HT-29 (cell line): ENCODE measurements around the gene EIF2S3. TPM values are rescaled to one million over a fixed set of nuclear protein-coding genes. Genes with fewer than 3 reads are reported as not detected.
"Not testable (repeated sequence)": the region's sequence is repeated elsewhere in the genome, so short reads cannot be mapped to it uniquely, and the experiment has no call there.

ENCODE experiments used
- DNase-seq: peaks from one replicate; pipeline ENCODE4 v3.0.0-alpha.2; 2015; ENCODE audit warnings: low spot score
- total RNA-seq: library from RNA; depleted of rRNA; stranded (reverse); fragments of >200 nt; shearing (Covaris generic); gene quantifications from 2 replicates; pipeline ENCODE4 v1.2.3, GENCODE V29; 2014; rRNA removed

Gene EIF2S3
- total RNA-seq = 89.8 and 95.2 TPM in 2 replicates

GRCh38 chrX:24054182-24055042 is at the start of gene EIF2S3:
TSS of gene EIF2S3 (plus strand) at chrX:24054956. CDS start at chrX:24054969, 13 bp downstream.
- peak; percentile 89 for DNase-seq

GRCh38 chrX:24005028-24005427 is 49.7 kb upstream of the EIF2S3 start:
- DNase-seq = no peak

DNA sequence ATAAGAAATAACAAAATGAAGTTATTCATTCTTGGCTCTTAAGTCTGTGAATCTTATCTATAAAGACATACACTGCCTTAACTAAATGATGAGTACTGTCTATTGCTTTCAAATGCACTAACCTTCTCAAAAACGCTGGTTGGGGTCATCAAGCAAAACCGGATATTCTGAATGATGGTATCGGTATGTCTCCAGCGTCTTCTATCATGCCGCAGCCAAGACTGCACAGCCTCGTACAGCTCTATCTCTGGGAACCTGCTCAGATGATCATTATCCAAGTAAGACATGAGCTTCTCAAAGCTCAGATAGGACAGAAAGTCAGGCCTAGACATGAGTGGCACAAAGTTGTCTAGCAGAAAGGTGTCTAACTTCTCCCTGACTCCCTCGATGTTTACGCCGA is 48.9 kb upstream of the EIF2S3 start:
- no peak for DNase-seq

DNA sequence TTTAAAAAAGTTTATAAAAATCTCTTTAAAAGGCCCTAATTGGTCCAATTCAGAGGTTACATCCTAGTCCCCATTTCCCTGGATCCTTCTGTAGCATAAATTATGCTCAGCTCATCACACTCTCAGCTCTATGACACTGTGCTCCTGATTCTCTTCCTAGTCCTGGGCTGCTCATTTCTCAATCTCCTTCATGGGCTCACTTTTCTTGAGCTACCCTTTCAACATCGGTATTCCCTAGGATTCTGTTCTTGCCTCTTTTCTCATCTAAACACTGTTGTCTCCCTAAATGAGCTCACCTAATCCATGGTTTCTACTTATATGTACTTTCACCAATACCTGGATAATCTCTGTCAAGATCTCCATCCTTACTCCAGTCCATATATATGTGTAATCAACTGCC is 42.5 kb upstream of the EIF2S3 start:
- DNase-seq = no peak

DNA sequence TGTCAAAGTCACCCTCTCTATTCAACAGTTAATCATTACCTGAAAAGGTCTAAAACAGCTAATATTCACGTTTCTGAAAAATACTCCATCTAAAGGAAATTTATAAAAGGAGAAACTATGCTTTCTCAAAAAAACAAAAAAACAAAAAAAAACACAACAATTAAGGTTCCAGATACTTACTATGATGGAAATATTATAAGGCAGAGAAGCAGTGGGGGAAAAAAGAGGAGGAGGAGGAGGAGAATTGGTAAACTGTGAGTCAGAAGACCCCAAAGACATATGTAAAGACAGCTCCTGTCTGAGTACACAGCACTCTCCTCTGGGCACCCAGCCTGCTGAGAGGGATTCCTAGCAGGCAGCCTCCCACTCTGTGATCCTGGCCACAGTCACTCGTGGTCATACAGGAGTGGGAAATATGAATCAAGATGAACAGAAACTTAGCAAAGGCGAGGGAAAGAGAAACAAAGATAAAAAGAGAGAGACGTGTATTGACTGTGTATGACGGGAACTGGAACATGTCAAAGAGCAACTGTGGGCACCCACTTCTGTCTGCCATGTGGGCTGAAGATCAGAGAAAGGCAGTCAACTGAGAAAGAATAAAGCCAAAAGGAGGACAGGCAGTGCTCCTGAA is 40.3 kb upstream of the EIF2S3 start:
- no peak for DNase-seq

GRCh38 chrX:24017674-24018073 is 37.1 kb upstream of the EIF2S3 start:
- no peak for DNase-seq

DNA sequence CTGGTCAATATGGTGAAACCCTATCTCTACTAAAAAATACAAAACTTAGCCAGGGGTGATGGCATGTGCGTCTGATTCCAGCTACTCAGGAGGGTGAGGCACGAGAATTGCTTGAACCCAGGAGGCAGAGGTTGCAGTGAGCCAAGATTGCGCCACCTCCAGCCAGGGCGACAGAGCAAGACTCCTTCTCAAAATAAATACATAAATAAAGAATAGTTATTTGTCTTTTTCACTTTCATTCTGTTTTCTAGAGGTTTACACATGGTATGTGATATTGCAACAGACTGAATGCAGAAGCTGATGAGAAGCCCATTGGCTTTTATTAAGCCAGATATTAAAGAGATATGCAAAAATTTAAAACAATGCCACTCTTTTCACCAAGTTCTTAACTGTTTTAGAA is 35.9 kb upstream of the EIF2S3 start:
- no peak for DNase-seq

GRCh38 chrX:24019448-24019847 is 35.3 kb upstream of the EIF2S3 start:
- no peak for DNase-seq

GRCh38 chrX:24020306-24020876 is 34.4 kb upstream of the EIF2S3 start:
- no peak for DNase-seq

GRCh38 chrX:24023544-24023943 is 31.2 kb upstream of the EIF2S3 start:
- no peak for DNase-seq

DNA sequence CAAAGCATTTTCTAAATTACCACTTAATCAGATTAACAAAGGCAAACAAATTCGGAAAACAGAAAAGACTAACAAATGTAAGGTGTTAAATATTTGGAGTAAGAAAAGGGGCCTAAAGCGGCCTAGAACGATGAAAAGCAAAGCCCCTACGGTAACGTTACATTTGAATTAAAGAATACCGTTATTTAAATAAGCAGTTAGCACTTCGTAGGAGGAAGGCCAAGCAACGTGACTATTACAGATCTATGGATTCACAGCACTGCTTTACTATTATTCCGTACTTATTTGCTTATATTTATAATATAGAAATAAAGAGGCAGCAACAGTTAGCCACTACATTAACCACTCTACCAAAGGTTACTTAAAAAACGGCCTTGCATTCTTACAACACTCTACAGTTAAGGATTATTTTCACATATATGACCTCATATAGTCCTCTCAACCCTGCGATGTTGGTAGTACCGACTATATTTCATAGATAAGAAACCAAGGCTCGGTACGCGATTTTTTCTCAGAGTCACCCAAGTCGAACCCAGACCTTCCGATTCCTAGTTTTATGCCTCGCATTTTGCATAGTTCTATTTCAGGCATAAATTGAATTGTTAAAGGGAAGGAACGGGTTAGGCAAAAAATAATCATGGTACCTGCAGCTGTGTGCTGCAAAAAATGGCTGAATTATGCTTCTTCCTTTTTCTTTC is 30.6 kb upstream of the EIF2S3 start:
- DNase-seq = peak; percentile 22

- DNase-seq = peak; percentile 47
Measured at GRCh38 chrX:24024819-24025740, 29.7 kb upstream of the EIF2S3 start.

GRCh38 chrX:24025741-24026403 is 28.9 kb upstream of the EIF2S3 start:
- DNase-seq = peak; percentile 11

- DNase-seq = no peak
Measured at GRCh38 chrX:24026432-24026831, 28.3 kb upstream of the EIF2S3 start.

DNA sequence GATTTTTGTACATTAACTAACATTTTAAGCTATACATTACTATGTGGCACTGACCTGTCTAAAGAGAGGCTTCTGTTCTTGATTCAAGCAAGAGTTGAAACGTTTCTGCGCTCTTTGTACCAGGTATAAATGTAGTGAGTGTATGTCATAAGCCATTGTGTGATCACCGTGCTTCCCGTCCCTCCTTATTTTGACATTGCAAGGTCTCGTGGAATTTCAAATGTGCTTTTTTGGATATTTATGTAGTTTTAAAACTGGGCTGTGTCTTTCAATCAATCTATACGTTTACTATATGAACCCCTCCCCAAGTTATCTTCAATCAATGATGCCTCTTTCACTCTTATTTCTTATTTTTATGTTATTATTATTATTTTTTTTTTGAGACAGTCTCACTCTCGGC is 27.7 kb upstream of the EIF2S3 start, which contains the start of gene KLHL15:
KLHL15 (minus strand) TSS at position 101 of the 400 bp plus-strand sequence. CDS start 20,493 bp downstream, outside the sequence.
- DNase-seq = no peak

DNA sequence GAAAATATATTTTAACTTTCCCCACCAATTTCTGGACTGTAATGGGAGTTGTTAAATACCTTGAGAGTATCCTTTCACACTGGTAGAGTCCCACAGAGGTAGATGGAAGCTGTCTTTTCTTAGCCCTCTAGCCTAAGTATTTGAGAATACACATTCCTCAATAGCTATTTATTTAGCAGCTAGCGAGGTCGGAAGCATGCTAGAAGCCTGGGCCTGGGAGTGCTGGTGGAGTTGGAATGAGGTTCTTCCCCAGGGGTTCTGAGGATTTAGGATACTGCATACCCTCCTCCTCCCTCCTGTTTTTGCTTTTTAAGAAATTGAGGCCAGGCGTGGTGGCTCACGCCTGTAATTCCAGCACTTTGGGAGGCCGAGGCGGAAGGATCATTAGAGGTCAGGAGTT is 26.8 kb upstream of the EIF2S3 start:
- DNase-seq = no peak

DNA sequence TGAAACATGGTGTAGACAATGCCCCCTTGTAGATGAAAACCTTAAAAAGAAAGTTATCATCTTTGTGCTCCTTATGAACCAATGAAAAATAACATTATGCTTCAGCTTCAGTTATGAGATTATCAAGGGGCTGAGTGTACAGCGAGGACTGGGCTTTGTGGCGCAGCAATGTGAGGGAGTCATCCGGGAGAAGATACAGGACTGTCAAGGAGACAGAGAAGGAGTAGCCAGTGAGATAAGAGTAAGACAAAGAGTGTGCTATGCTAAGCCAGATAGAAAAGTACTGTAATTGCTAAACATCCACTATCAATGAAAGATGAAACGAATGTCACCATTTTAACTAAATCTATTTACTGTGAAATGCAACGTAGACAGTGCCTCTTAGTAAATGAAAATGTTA is 24.2 kb upstream of the EIF2S3 start:
- DNase-seq = no peak

DNA sequence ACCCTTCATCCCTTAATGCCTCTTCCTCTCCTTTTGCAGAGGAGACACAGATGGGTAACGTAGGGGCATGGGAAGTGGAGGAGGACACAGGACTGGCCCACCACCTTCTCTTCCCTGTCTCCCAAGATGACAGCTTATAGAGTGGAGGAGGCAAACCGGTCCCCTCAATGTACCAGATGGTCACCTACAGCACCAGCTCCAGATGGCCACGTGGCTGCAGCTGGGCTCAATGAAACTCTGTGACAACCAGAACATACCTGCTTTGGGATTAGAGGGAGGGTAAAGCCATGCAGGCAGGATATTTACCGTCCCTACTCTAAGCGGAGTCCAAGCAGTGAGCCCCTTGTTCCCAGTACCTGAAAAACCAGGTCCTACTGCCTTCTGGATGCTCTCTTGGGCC is 20.3 kb upstream of the EIF2S3 start:
- no peak for DNase-seq

DNA sequence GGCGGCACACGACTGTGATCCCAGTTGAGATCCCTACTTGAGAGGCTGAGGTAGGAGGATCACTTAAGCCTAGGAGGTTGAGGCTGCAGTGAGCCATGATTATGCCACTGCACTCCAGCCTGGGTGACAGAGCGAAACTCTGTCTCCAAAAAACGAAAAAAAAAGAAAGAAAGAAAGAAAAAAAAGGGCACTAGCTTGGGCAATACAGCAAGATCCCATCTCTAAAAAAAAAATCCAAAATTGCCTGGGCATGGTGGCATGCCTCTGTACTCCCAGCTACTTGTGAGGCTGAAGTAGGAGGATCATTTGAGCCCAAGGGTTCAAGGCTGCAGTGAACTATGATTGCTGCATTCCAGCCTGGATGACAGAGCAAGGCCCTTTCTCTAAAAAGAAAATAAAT is 17.0 kb upstream of the EIF2S3 start:
- no peak for DNase-seq

- not testable (repeated sequence) for DNase-seq
Measured at GRCh38 chrX:24046060-24046459, 8.7 kb upstream of the EIF2S3 start.
